Prostate gland (tissue), 2 donors: ENCODE measurements around the gene SCARF1.
"Not testable (repeated sequence)": the region's sequence is repeated elsewhere in the genome, so short reads cannot be mapped to it uniquely, and the experiment has no call there.

Experiments
- CTCF ChIP-seq, 4 experiments: fragments of 200-600 bp in 2 of 4; fragments of 450-650 bp in 2 of 4; sonication (generic) in 2 of 4; IDR thresholded peaks; 1 replicate in 3 of 4; 2 replicates in 1 of 4; pipeline ENCODE4 v1.5.1; 2016 to 2019; ENCODE audit warnings: antibody characterized with exemption in 4 of 4, mild to moderate bottlenecking in 2 of 4, moderate library complexity in 2 of 4
- POLR2AphosphoS5 ChIP-seq: sonication (generic); formaldehyde crosslinking; IDR thresholded peaks from one replicate; pipeline ENCODE4 v1.6.1; 2017; ENCODE audit warnings: antibody characterized with exemption

- TF ChIP-seq CTCF (IDR thresholded peaks at IDR 0.05); POLR2AphosphoS5: not testable (repeated sequence)
These were observed 42.9 kb upstream of the SCARF1 start for GRCh38 chr17:1688405-1688804.
